Right lobe of liver (tissue), 6 donors: ENCODE results near the gene SRSF8. TPM values are rescaled to one million over a fixed set of nuclear protein-coding genes. Genes with fewer than 3 reads are reported as not detected.

Source experiments
- ATAC-seq, 4 donors: fragments of 200-7000 bp; cut with Tn5 transposase; one replicate each; pipeline ENCODE4 v1.9.1; 2020; ENCODE audit warnings: mild to moderate bottlenecking in 4 of 4, moderate library complexity in 4 of 4
- DNase-seq, 3 donors: peaks; one replicate each; pipeline ENCODE4 v3.0.0-alpha.2; 2020
- H3K27ac ChIP-seq, 3 donors: fragments of 200-600 bp; one replicate each; pipeline ENCODE4 v1.8.0; 2022
- H3K27me3 ChIP-seq, 2 donors: fragments of 200-600 bp; one replicate each; pipeline ENCODE4 v1.8.0; 2022
- H3K36me3 ChIP-seq, 4 donors: fragments of 200-600 bp; sonication (generic) in 1 of 4; one replicate each; pipeline versions ENCODE4 v1.5.1 to v1.8.0; 2017 to 2022; ENCODE audit warnings: control low read depth in 1 of 4
- H3K4me1 ChIP-seq, 4 donors: fragments of 200-600 bp; sonication (generic) in 1 of 4; one replicate each; pipeline versions ENCODE4 v1.5.1 to v1.8.0; 2017 to 2022; ENCODE audit warnings: control low read depth in 1 of 4
- H3K4me3 ChIP-seq, 3 donors: fragments of 200-600 bp; one replicate each; pipeline ENCODE4 v1.8.0; 2022
- H3K9me3 ChIP-seq, 4 donors: fragments of 200-600 bp; sonication (generic) in 1 of 4; one replicate each; pipeline versions ENCODE4 v1.5.1 to v1.8.0; 2017 to 2022; ENCODE audit warnings: control low read depth in 1 of 4
- CTCF ChIP-seq, 4 donors: fragments of 200-600 bp in 3 of 4; fragments of 450-650 bp in 1 of 4; IDR thresholded peaks; one replicate each; pipeline versions ENCODE4 v1.5.1 to v1.8.0; 2016 to 2022; ENCODE audit warnings: antibody characterized with exemption in 4 of 4, mild to moderate bottlenecking in 2 of 4
- POLR2A ChIP-seq: fragments of 450-650 bp; IDR thresholded peaks from one replicate; pipeline ENCODE4 v1.6.1; 2017; ENCODE audit warnings: antibody characterized with exemption, mild to moderate bottlenecking
- WGBS: methylation state at CpG from one replicate; pipeline ENCODE4 v1.1.6; 2018; ENCODE audit warnings: low coverage, low lambda C conversion rate; ENCODE audit not compliant: insufficient coverage; ENCODE audit errors: missing lambda C conversion rate; 5-methylcytosine and 5-hydroxymethylcytosine counted together
- intact Hi-C, 2 donors: fragments of 100-400 bp; cut with DNase I; formaldehyde crosslinking; loops; one replicate each; pipeline versions ENCODE4 v1.11.2 to v1.14.1; 2022
- total RNA-seq, 6 experiments: library from RNA; depleted of rRNA in 2 of 6; stranded (reverse); fragments of >200 nt in 2 of 6; fragmentation: NEBNext Ultra II Directional in 3 of 6; extraction: Animal tissue kit (Norgen Biotek cat#: 25700) in 3 of 6; gene quantifications; one replicate each; pipeline versions ENCODE4 v1.1.0 to v1.2.4, GENCODE V29; 2016 to 2023
- donor health status: DM: no; HTN: yes; CAD: no.
- donor health status: DM: no; HTN: no; CAD: no.
- donor health status: DM: no; HTN: no; CAD: no.
- donor health status: DM: no; HTN: yes; CAD: no.
- donor health status: DM: no; HTN: yes; CAD: no.

SRSF8 gene
- total RNA-seq, 6 experiments from 2014 or later, result 12.5 to 25.1 (median 19.9) TPM

- 61% methylated on average over 5 of the region's 5 CpGs for WGBS
Observed at GRCh38 chr11:95081010-95081409, 14.3 kb downstream of the SRSF8 start.

DNA sequence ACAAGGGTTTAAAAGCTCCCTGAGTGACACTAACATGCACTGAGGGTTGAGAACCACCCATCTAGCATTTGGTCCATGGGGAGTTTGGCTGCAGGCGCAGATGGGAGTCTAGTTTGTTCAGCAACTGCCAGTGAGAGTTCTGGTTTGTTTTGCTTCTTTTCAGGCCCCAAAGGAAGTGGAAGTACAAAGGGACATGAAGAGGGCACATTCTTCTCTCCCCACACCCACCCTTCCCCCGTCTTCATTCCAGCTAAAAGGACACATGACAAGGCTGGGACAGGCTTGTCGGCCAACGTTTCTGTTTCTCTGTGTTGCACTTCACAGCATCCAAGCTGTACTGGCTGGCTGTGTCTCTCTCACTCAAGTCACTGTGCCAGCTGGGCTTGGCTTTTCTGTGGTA, 14.7 kb downstream of the SRSF8 start:
- TF ChIP-seq CTCF (IDR thresholded peaks at IDR 0.05) (no peak), POLR2A (no peak)
- WGBS, result 49% methylated on average over 3 of the region's 4 CpGs
- ATAC-seq (peak; percentile 45 to 81 (median 59)), DNase-seq (no peak)
- Histone ChIP-seq H3K27me3 (no peaks in the 10 kb centered on the region), H3K27ac (peak overlapping the region in 2 of 3 donors; percentile 16 to 40), H3K4me3 (no peak overlapping the region), H3K9me3 (no peaks in the 10 kb centered on the region), H3K36me3 (no peaks in the 10 kb centered on the region), H3K4me1 (no peaks in the 10 kb centered on the region)
- intact Hi-C loops, result no loop called here

More at GRCh38 chr11:95081010-95081409, 14.3 kb downstream of the SRSF8 start:
- H3K27ac ChIP-seq, result no peak overlapping the region
- ATAC-seq (no peak), DNase-seq (no peak)
- H3K4me1 ChIP-seq, result no peaks in the 10 kb centered on the region
- no peaks in the 10 kb centered on the region for H3K9me3 ChIP-seq
- intact Hi-C loops, result no loop called here
- H3K36me3 ChIP-seq, result no peaks in the 10 kb centered on the region
- H3K4me3 ChIP-seq, result no peak overlapping the region
- no peaks in the 10 kb centered on the region for H3K27me3 ChIP-seq
- TF ChIP-seq POLR2A, result no peak
- TF ChIP-seq CTCF (IDR thresholded peaks at IDR 0.05), result no peak

- Histone ChIP-seq H3K27me3 (no peaks in the 10 kb centered on the region), H3K27ac (no peak overlapping the region), H3K9me3 (no peaks in the 10 kb centered on the region), H3K4me3 (no peak overlapping the region), H3K4me1 (no peaks in the 10 kb centered on the region), H3K36me3 (no peaks in the 10 kb centered on the region)
- DNase-seq, result no peak
- WGBS, result 69% methylated on average over 2 of the region's 2 CpGs
- no peak for TF ChIP-seq POLR2A
- intact Hi-C loops, result no loop called here
- no peak for ATAC-seq
Observed at GRCh38 chr11:95082576-95083001, 15.9 kb downstream of the SRSF8 start.

DNA sequence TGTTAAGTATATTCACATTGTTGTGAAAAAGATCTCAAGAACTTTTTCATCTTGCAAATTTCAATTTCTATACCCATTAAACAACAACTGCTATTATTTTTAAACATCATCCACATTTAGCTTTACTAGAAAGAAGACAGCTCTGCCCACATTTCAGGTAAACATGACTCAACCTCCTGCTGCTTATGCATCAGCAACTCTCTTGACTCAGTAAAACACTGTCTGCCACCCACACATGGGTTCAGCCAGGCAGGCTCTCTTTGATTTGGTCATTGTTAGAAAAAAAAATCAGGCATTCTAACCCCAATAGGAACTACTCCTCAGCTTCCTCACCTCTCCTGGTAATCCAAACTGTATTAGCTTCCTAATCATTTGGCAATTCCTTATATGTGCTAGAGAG, 17.8 kb downstream of the SRSF8 start:
- H3K27me3 ChIP-seq, result no peaks in the 10 kb centered on the region
- no peak overlapping the region for H3K4me3 ChIP-seq
- H3K36me3 ChIP-seq, result no peaks in the 10 kb centered on the region
- DNase-seq (no peak), ATAC-seq (peak in 1 of 4 donors; percentile 60)
- H3K4me1 ChIP-seq, result no peaks in the 10 kb centered on the region
- TF ChIP-seq POLR2A, result no peak
- TF ChIP-seq CTCF (IDR thresholded peaks at IDR 0.05), result no peak
- intact Hi-C loops, result no loop called here
- no peaks in the 10 kb centered on the region for H3K9me3 ChIP-seq
- no peak overlapping the region for H3K27ac ChIP-seq

DNA sequence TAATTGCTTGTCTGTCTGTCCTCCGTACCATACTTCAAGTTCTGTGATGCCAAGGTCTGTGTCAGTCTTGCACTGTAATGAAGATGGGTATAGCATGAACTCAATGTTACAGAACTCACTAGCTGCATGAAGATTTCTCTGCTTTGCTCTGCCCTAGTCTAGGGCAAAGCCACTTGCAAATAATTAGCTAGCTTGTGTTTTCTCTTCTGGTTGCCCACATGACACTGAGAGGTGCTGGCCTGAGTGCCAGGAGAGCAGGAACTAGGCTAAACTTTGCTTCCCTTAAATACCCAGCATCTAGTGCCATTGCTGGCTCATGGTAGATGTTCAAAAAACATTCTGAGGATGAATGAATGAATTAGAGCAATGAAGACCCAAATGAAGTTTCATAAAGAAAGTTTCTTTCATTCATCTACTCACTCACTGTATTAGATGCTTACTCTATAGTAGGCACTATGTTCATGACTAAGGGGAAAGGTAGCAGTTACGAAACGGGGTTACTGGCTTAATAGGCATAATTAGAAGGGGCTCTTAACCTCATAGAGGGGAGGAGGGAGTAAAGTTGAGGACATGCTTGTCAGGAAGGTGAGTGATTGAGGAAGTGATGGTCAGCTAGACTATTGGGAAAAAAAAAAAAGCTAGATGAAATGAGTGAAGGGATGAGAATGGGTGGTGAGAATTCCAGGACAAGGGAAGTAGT, 18.5 kb downstream of the SRSF8 start:
- Histone ChIP-seq H3K27me3 (no peaks in the 10 kb centered on the region), H3K4me3 (no peak overlapping the region), H3K36me3 (no peaks in the 10 kb centered on the region), H3K27ac (no peak overlapping the region), H3K4me1 (peaks cover 0 to 1% (median under 1%) of the 10 kb centered on the region in 4 donors), H3K9me3 (no peaks in the 10 kb centered on the region)
- no peak for ATAC-seq
- intact Hi-C loops, result no loop called here
- 75% methylated on average over 3 of the region's 3 CpGs for WGBS
- TF ChIP-seq CTCF (IDR thresholded peaks at IDR 0.05), result no peak
- TF ChIP-seq POLR2A, result no peak
- DNase-seq, result no peak
